Kidney glomerular epithelial cell (primary cell): ENCODE results near the gene UST.
"Not testable (repeated sequence)": the region's sequence is repeated elsewhere in the genome, so short reads cannot be mapped to it uniquely, and the experiment has no call there.

Experiments
- DNase-seq: peaks from one replicate; lab custom pipeline; 2025; lab: John Stamatoyannopoulos, UW

Gene UST

GRCh38 chr6:148974351-148974750 is 227.5 kb downstream of the UST start:
- DNase-seq: no peak

- not testable (repeated sequence) for DNase-seq
These were observed 231.5 kb downstream of the UST start for GRCh38 chr6:148978298-148978697.

- no peak for DNase-seq
These were observed 232.4 kb downstream of the UST start for GRCh38 chr6:148979014-148979901.

DNA sequence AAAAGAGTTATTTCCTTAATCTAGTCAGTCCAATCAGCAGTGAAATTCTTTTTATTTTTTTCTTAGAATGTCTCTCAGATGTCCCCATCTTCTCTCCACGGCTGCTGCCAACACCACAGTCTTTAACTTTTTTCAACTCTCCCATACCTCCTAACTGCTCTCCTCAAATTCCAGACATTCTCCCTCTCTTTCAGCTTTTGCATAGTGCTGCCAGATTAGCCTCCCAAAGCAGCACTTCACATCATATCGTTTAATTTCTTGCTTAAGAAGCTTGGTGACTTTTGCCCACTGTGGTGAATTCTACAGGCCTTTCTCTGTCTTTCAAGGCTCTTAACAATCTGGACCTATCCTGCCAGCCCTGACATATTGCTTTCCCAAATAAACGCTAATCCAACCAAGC is 233.4 kb downstream of the UST start:
- DNase-seq: no peak

DNA sequence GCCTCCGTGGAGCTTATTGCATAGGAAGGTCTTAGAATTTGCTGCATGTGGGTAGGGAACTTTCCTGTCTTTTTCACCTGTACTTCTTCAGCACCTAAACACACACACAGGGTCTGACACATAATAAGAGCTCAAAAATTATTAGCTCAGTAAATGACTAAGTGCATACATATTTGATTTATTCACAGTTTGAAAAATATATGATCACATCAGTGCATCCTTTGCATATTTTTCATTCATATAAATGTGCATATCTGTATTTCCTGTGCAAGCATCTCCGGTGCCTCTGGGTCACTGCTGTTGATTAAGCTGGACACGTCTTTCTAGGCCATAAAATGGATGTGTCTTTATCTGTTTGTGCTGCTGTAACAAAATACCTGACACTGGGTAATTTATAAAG is 234.7 kb downstream of the UST start:
- no peak for DNase-seq

DNA sequence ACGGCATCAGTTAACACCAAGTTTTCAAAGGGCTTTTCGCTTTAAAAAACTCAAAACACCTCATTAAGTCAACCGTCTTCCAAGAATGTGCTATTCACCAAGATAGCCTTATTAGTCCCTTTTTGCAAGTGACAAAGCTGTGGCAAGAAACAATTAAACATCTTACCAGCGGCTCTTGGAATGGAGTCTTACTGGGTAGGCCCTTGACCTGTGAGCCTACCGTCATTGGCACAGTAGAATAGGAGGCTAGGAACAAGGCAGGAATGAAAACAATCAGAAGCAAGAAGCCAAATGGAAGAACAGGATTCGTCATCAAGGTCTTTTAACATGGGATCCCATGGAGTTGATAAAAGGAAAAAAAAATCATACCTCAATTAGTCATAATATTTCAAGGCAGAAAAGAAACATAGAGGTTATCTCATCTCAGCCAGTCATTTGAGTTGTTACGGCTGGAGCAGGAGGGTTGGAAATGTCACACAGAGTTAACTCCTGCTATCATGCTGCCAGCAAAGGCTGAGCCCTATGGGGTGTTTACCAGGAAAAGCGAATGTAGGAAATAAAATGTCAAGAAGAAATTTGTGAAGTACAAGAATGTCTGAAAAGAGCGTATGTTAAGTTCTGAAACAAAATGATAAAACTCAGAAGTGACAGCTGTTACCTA is 236.4 kb downstream of the UST start:
- DNase-seq: no peak

DNA sequence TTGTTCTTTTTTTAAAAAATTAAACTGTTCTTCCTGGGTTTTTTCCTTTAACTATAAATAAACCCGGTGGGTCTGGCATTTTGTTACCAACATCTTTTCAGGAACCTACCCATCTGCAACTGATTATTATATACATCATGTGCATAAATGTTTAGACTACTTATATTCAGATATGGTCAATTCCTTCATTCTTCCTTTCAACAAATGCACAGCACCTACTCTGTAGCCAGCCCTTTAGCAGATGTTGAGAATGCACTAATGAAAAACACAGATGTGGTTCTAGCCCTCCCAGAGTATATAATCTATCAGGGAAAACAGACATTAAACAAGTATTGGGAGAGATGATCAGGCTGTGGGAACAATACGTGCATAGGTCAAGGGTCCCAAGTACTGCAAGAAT is 237.1 kb downstream of the UST start:
- DNase-seq: no peak

DNA sequence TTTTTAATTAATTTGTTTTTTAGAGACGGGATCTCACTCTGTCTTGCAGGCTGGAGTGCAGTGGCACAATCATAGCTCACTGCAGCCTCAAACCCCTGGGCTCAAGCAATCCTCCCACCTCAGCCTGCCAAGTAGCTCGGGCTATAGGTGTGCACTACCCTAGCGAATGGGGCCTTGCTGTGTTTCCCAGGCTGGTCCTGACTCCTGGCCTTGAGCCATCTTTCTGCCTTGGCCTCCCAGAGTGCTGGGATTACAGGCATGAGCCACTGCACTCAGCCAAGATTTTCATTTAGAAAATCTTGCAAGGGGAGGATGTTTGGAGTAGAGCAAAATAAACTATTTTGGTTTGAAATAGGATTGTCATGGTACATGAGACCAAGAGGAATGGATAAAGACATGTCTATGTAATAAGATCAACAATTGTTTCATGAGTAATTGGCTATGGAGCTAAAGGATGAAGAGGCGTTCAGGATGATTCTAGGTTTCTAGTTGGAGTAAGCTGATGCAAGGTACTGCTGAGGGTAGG is 237.8 kb downstream of the UST start:
- DNase-seq: no peak

GRCh38 chr6:148985499-148985898 is 238.7 kb downstream of the UST start:
- no peak for DNase-seq

- DNase-seq: no peak
These were observed 239.8 kb downstream of the UST start for GRCh38 chr6:148986608-148987007.

DNA sequence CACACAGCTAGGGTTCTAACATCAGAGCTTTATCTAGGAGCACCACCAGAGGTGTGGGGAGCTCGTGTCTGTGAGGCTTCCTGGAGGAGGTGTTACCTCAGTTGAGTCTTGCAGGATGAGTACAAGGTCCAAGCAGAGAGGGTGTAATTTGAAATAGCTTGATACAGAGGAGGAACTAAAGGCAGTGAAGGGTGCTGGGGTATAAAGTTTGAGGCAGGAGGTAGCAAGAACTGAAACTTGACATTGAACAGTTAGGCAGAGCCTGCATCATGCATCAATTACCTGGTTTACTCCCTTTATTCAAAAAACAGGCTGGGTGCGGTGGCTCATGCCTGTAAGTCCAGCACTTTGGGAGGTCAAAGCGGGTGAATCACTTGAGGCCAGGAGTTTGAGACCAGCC is 241.2 kb downstream of the UST start:
- DNase-seq: no peak

DNA sequence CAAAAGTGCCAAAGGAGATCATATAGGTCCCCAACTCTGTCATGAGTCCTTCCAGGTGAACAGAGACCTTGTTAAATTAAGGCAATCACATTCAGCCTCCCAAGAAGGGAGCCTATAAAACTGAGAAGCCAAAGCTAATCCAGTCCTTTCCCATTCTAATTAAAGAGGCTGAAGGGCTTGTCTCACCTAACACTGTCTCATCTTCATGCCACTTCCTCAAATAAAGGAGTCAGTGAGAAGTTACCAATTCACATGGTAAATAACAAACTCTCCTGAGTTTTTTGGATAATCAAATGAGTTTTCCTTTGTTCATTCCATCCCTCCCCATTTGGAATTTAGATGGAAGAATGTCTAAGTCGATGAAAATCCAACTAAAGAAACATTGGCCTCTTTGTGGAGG is 242.8 kb downstream of the UST start:
- DNase-seq: no peak

GRCh38 chr6:148990403-148990802 is 243.6 kb downstream of the UST start:
- DNase-seq: no peak

DNA sequence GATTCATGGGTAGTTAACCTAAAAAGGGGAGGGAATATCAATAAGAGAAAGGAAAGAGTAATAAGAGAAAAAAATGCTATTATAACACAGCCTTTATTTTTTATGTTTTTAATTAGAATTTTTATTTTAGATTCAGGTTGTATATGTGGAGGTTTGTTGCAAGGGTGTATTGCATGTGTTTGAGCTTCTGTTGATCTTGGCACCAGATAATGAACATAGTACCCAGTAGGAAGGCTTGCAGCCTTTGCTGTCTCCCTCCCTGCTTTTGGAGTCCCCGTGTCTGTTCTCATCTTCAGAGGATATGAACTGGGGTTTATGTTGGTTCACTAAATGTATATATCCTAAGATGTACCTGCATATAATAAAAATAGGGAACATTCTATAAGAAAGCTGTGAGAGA is 250.0 kb downstream of the UST start:
- DNase-seq: no peak

GRCh38 chr6:148997865-148998264 is 251.0 kb downstream of the UST start:
- DNase-seq: no peak

DNA sequence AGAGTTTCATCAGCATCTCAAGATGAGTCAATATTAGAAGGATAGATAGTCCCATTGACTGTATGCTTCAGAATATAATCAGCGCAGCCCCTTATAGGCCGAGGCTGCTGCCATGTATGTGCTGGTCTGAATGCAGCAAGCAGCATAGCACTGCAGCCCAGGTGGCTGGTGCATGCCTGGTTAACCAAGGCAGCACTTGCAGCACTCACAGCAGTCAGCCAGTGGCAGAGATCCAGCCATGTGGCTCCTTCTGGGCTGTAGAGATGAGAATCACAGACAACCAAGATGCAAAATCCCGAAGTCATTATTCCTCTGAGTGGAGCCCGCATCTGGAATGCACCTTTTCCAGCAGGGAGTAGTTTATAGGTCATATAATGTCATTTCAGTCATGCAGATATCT is 251.9 kb downstream of the UST start:
- no peak for DNase-seq

DNA sequence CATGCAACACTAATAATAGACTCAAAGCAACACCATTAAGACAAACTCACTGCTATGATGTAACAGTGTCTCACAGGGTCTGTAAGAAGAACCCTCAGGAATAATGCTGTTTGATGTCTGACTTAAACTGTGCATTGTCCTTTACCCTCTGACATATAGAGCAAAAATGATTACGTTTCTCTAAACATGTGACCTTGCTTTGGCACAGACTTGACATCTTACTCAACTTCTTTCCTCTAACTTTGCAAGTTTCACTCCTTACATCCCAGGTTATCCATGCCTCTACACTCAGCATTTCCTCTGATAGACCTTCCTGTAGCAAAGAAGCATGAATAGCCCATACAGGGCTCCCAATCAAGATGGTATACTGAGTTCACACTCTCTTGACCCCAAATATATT is 252.7 kb downstream of the UST start:
- no peak for DNase-seq

- DNase-seq: peak; percentile 76
These were observed 253.2 kb downstream of the UST start for GRCh38 chr6:148999929-149000468.

DNA sequence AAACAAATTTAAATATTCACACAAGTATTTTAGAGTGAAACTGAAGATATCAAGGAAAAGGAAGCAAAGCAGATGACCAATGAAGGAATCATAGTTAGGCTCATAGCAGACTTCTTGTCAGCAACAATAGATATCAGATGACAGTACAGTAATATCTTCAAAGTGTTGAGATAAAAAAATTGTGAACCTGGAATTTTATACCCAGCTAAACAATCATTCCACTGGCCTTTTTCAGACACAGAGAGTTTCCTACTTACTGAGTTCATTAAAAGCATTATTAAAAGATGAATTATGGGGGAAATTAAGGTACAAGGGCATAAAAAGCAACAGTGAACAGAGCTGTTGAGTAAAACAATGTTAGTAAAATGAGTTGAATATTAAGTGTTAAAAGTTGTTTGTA is 254.6 kb downstream of the UST start:
- DNase-seq: no peak

DNA sequence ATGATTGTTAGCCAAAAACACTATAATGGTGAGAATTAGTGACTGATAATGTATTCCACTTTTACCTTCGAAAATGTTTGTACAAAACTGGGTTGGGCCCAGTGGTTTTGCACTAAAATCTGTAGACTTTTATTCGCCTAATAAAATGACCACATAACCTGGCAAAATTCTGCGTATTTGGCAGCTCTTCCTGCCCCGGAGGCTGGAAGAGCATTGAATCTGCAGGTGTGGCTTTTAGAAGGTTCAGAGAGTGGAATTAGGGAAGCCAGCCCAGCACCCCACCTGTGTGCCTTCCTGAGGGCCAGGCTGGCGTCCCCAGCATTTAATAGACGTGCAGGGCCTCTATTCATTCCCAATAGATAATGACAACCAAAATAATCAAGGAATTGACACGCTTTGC is 256.7 kb downstream of the UST start:
- no peak for DNase-seq

GRCh38 chr6:149004664-149005063 is 257.8 kb downstream of the UST start:
- DNase-seq: no peak

- DNase-seq: not testable (repeated sequence)
These were observed 259.4 kb downstream of the UST start for GRCh38 chr6:149006236-149006635.

DNA sequence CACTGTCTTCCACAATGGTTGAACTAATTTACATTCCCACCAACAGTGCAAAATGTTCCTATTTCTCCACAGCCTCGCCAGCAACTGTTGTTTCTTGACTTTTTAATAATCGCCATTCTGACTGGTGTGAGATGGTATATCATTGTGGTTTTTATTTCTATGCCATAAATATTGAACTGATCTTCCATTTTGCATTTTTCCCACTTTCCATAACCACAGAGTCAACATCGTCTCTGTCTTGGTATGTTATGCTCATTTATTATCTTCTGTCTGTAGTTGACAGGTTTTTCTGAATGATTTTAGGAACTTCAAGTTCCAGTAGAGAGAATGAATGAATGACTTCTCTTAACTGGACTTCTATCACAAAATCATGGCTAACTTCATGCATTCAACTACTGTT is 259.8 kb downstream of the UST start:
- DNase-seq: no peak
